WTC11 (cell line): ENCODE data around the gene SCO1.

ENCODE experiments used
- ATF1 ChIP-seq: sonication (generic); formaldehyde crosslinking; IDR thresholded peaks from 2 replicates; pipeline ENCODE4 v1.8.1; 2023; ENCODE audit warnings: mild to moderate bottlenecking, moderate library complexity, missing genetic modification reagents
- CREB1 ChIP-seq: sonication (generic); formaldehyde crosslinking; IDR thresholded peaks from 2 replicates; pipeline ENCODE4 v1.8.0; 2023; ENCODE audit warnings: mild to moderate bottlenecking, missing genetic modification reagents
- CTCF ChIP-seq: fragments of 200-600 bp; IDR thresholded peaks from 2 replicates; pipeline ENCODE4 v1.8.0; 2022; ENCODE audit warnings: antibody characterized with exemption
- ETV6 ChIP-seq: sonication (generic); formaldehyde crosslinking; IDR thresholded peaks from 2 replicates; pipeline ENCODE4 v1.8.1; 2022; ENCODE audit warnings: mild to moderate bottlenecking, missing genetic modification reagents
- RELA ChIP-seq: sonication (generic); formaldehyde crosslinking; IDR thresholded peaks from 2 replicates; pipeline ENCODE4 v1.8.1; 2022; ENCODE audit warnings: missing genetic modification reagents, mild to moderate bottlenecking, borderline replicate concordance
- TEAD4 ChIP-seq: sonication (generic); formaldehyde crosslinking; IDR thresholded peaks from 2 replicates; pipeline ENCODE4 v1.8.0; 2022; ENCODE audit warnings: mild to moderate bottlenecking, missing genetic modification reagents
- ZMAT4 ChIP-seq: fragments of 250-450 bp; sonication (Bioruptor Pico); IDR thresholded peaks from 2 replicates; pipeline ENCODE4 v1.9.0; 2021; ENCODE audit warnings: mild to moderate bottlenecking
- ZNF281 ChIP-seq: sonication (generic); formaldehyde crosslinking; IDR thresholded peaks from 2 replicates; pipeline ENCODE4 v1.8.0; 2023; ENCODE audit warnings: mild to moderate bottlenecking, missing genetic modification reagents

GRCh38 chr17:10728331-10728892 lies 31.1 kb upstream of the SCO1 start:
- no peak for TF ChIP-seq CTCF
- TF ChIP-seq ZMAT4 (CRISPR knock-in tag): no peak
- no peak for TF ChIP-seq ATF1 (CRISPR knock-in tag)
- no peak for TF ChIP-seq TEAD4 (CRISPR knock-in tag)
- no peak for TF ChIP-seq RELA
- no peak for TF ChIP-seq ETV6 (CRISPR knock-in tag)
- no peak for TF ChIP-seq ZNF281 (CRISPR knock-in tag)
- TF ChIP-seq CREB1: no peak
